CD4-positive, alpha-beta T cell (primary cell): ENCODE results near the gene RAB34. TPM values are rescaled to one million over a fixed set of nuclear protein-coding genes. Genes with fewer than 3 reads are reported as not detected.

ENCODE experiments used
- ATAC-seq: fragments of 200-7000 bp; cut with Tn5 transposase; one replicate; pipeline ENCODE4 v1.10.0; 2022; ENCODE audit warnings: mild to moderate bottlenecking; ENCODE audit not compliant: poor library complexity
- CTCF ChIA-PET: fragments of 350-600 bp; sonication (Branson Sonifier 250); formaldehyde crosslinking; loops from one replicate; lab custom pipeline; 2021; ENCODE audit warnings: antibody characterized with exemption, inconsistent platforms; lab: Charles Lee
- POLR2A ChIA-PET: fragments of 350-600 bp; sonication (Branson Sonifier 250); formaldehyde crosslinking; loops from one replicate; lab custom pipeline; 2021; ENCODE audit warnings: antibody characterized with exemption, inconsistent platforms; lab: Charles Lee
- DNase-seq, 14 experiments: peaks; one replicate each; pipeline ENCODE4 v3.0.0-alpha.2; 2013 to 2020; ENCODE audit warnings: mixed read lengths in 2 of 14
- H3K27ac ChIP-seq, 2 donors: one replicate each; pipeline versions ENCODE4 v1.5.1 to v1.7.0; 2013; ENCODE audit warnings: low read length in 2 of 2, low read depth in 1 of 2, mild to moderate bottlenecking in 1 of 2
- H3K27me3 ChIP-seq, 2 experiments: 1 replicate in 1 of 2; 2 replicates in 1 of 2; pipeline versions ENCODE4 v1.6.1 to v1.7.0; 2013; ENCODE audit warnings: low read length in 2 of 2, control low read depth in 1 of 2, mild to moderate bottlenecking in 1 of 2, moderate library complexity in 1 of 2; ENCODE audit not compliant: insufficient read depth in 2 of 2, control insufficient read depth in 1 of 2
- H3K36me3 ChIP-seq: one replicate; pipeline ENCODE4 v1.6.1; 2013; ENCODE audit warnings: low read length, control low read depth; ENCODE audit not compliant: insufficient read depth
- H3K4me1 ChIP-seq: one replicate; pipeline ENCODE4 v1.6.1; 2013; ENCODE audit warnings: low read length, control low read depth; ENCODE audit not compliant: insufficient read depth
- H3K4me3 ChIP-seq: one replicate; pipeline ENCODE4 v1.5.1; 2013; ENCODE audit warnings: mild to moderate bottlenecking, low read length, moderate library complexity
- H3K9me3 ChIP-seq, 2 experiments: 1 replicate in 1 of 2; 2 replicates in 1 of 2; pipeline versions ENCODE4 v1.6.1 to v1.7.0; 2013; ENCODE audit warnings: low read length in 2 of 2, mild to moderate bottlenecking in 2 of 2, control low read depth in 1 of 2, moderate library complexity in 1 of 2; ENCODE audit not compliant: control insufficient read depth in 1 of 2, insufficient read depth in 1 of 2
- H3K27ac Mint-ChIP-seq: one replicate; pipeline ENCODE4 v1.8.0; 2020; ENCODE audit warnings: mixed read lengths
- H3K27me3 Mint-ChIP-seq: one replicate; pipeline ENCODE4 v1.8.0; 2021; ENCODE audit warnings: mixed read lengths
- H3K36me3 Mint-ChIP-seq: one replicate; pipeline ENCODE4 v1.8.0; 2021; ENCODE audit warnings: low read depth, mixed read lengths
- H3K4me1 Mint-ChIP-seq: one replicate; pipeline ENCODE4 v1.8.0; 2021; ENCODE audit warnings: low read depth, mixed read lengths
- H3K4me3 Mint-ChIP-seq: one replicate; pipeline ENCODE4 v1.8.0; 2020; ENCODE audit warnings: mild to moderate bottlenecking, mixed read lengths
- H3K9me3 Mint-ChIP-seq: one replicate; pipeline ENCODE4 v1.8.0; 2020; ENCODE audit warnings: mixed read lengths
- CTCF ChIP-seq: fragments of 200-600 bp; IDR thresholded peaks from one replicate; pipeline ENCODE4 v1.8.0; 2022; ENCODE audit warnings: antibody characterized with exemption, mild to moderate bottlenecking
- intact Hi-C, 2 experiments: fragments of 100-400 bp; cut with DNase I in 1 of 2; cut with micrococcal nuclease in 1 of 2; formaldehyde crosslinking; loops; one replicate each; pipeline versions ENCODE4 v1.15.1 to v1.9.0; 2023 to 2025; cut with DNase I, micrococcal nuclease
- total RNA-seq, 174 experiments: library from RNA in 2 of 174; stranded (reverse) in 2 of 174; gene quantifications; one replicate each; pipeline ENCODE4 v1.2.3 and lab custom pipeline; 2021 to 2026

Gene RAB34
- total RNA-seq, 2 experiments from 2014 or later = 20.7 to 21.3 TPM

GRCh38 chr17:28726627-28727491 lies 9.2 kb upstream of the RAB34 start:
- Histone ChIP-seq H3K27me3 (no peaks in the 10 kb centered on the region), H3K36me3 (peaks cover 34% of the 10 kb centered on the region), H3K9me3 (no peaks in the 10 kb centered on the region), H3K27ac (peak overlapping the region; percentile 99 to 100), H3K4me3 (peak overlapping the region; percentile 75), H3K4me1 (peaks cover 62% of the 10 kb centered on the region)
- Mint-ChIP-seq H3K4me3 (peak overlapping the region; percentile 98), H3K4me1 (peaks cover 62% of the 10 kb centered on the region), H3K27me3 (no peaks in the 10 kb centered on the region), H3K36me3 (peaks cover 48% of the 10 kb centered on the region), H3K9me3 (no peaks in the 10 kb centered on the region), H3K27ac (peak overlapping the region; percentile 100)
- DNase-seq (peak; percentile 82 to 94 (median 86)), ATAC-seq (peak; percentile 43)
- intact Hi-C loops = loop anchor here (1.0 to 5.0 kb wide), 10 partner anchors 17 to 390 kb away; partner anchors contain the start of genes BLTP2 (in 1 of the 2), DHRS13 (in 1 of the 2) and TRAF4 (in 1 of the 2)
- ChIA-PET POLR2A (interaction anchor here (0.6 to 6.5 kb wide), 27 partner anchors 7 to 567 kb away, joined by 3 to 268 read pairs (median 6); partner anchors contain the start of genes BLTP2, DHRS13, FAM222B and FLOT2), CTCF (interaction anchor here (0.5 to 10.8 kb wide), 43 partner anchors 9 to 693 kb away, joined by 3 to 373 read pairs (median 5); partner anchors contain the start of genes BLTP2, DHRS13, FAM222B and FLOT2)
- peak; percentile 99 for TF ChIP-seq CTCF

- Histone ChIP-seq H3K27ac (peak within 1 kb of the TSS; percentile 99 to 100), H3K27me3 (no peaks in the 10 kb centered on the region), H3K4me1 (peaks cover 68% of the 10 kb centered on the region), H3K4me3 (peak within 1 kb of the TSS; percentile 75), H3K9me3 (no peaks in the 10 kb centered on the region), H3K36me3 (peaks cover 40% of the 10 kb centered on the region)
- ATAC-seq = no peak
- intact Hi-C loops = loop anchor here (2.0 to 5.0 kb wide), 7 partner anchors 36 to 391 kb away; partner anchors contain the start of gene BLTP2 (in 1 of the 2)
- ChIA-PET POLR2A (interaction anchor here (0.6 to 6.5 kb wide), 24 partner anchors 10 to 568 kb away, joined by 3 to 268 read pairs (median 6); partner anchors contain the start of genes BLTP2, DHRS13, FAM222B and FLOT2), CTCF (interaction anchor here (0.6 to 10.8 kb wide), 40 partner anchors 9 to 419 kb away, joined by 3 to 373 read pairs (median 4); partner anchors contain the start of genes BLTP2, DHRS13, FAM222B and FLOT2)
- Mint-ChIP-seq H3K9me3 (no peaks in the 10 kb centered on the region), H3K27ac (peak within 1 kb of the TSS; percentile 100), H3K27me3 (no peaks in the 10 kb centered on the region), H3K4me3 (peak within 1 kb of the TSS; percentile 98), H3K36me3 (peaks cover 54% of the 10 kb centered on the region), H3K4me1 (peaks cover 66% of the 10 kb centered on the region)
- no peak for TF ChIP-seq CTCF
- DNase-seq = peak; percentile 32 to 84 (median 56)
These were observed 8.6 kb upstream of the RAB34 start, which contains the start of gene TLCD1 for GRCh38 chr17:28726226-28726626. TLCD1 (minus strand) TSS chr17:28726233; CDS start chr17:28726097, 136 bp downstream.

GRCh38 chr17:28725660-28726225 lies 8.1 kb upstream of the RAB34 start:
- DNase-seq (peak in 1 of 14 experiments; percentile 78), ATAC-seq (no peak)
- H3K4me1 ChIP-seq = peaks cover 73% of the 10 kb centered on the region
- intact Hi-C loops = loop anchor here (2.0 to 5.0 kb wide), 8 partner anchors 37 to 392 kb away; partner anchors contain the start of gene BLTP2 (in 1 of the 2)
- H3K36me3 ChIP-seq = peaks cover 45% of the 10 kb centered on the region
- Mint-ChIP-seq H3K4me1 (peaks cover 71% of the 10 kb centered on the region), H3K27ac (peak overlapping the region; percentile 67), H3K9me3 (no peaks in the 10 kb centered on the region), H3K36me3 (peaks cover 59% of the 10 kb centered on the region), H3K27me3 (no peaks in the 10 kb centered on the region), H3K4me3 (peak overlapping the region; percentile 86)
- peak overlapping the region; percentile 75 for H3K4me3 ChIP-seq
- no peaks in the 10 kb centered on the region for H3K9me3 ChIP-seq
- no peak for TF ChIP-seq CTCF
- no peaks in the 10 kb centered on the region for H3K27me3 ChIP-seq
- H3K27ac ChIP-seq = no peak overlapping the region
- POLR2A ChIA-PET = interaction anchor here (0.8 to 6.5 kb wide), 14 partner anchors 14 to 226 kb away, joined by 3 to 268 read pairs (median 10); partner anchors contain the start of genes BLTP2, DHRS13, FAM222B and PHF12
- CTCF ChIA-PET = interaction anchor here (1.5 to 10.8 kb wide), 15 partner anchors 15 to 226 kb away, joined by 3 to 373 read pairs (median 12); partner anchors contain the start of genes DHRS13, FAM222B, PHF12 and PROCA1
